Heart left ventricle (tissue), 13 donors: ENCODE results near the gene SLC15A3.

Experiments used
- POLR2A ChIP-seq, 2 donors: fragments of 450-650 bp; IDR thresholded peaks; one replicate each; pipeline ENCODE4 v1.6.1; 2017; ENCODE audit warnings: antibody characterized with exemption in 2 of 2, mild to moderate bottlenecking in 2 of 2, moderate library complexity in 2 of 2
- TF ChIP-seq, protein P1 (sequence below), 12 donors: fragments of 200-600 bp; sonication (generic) in 4 of 12; IDR thresholded peaks; one replicate each; pipeline versions ENCODE4 v1.5.0 to v1.8.0; 2018 to 2022; ENCODE audit warnings: antibody characterized with exemption in 12 of 12, mild to moderate bottlenecking in 5 of 12
- donor health status: ischemic (EF 13 %, LVEDD 7.1; RV severe dilation, severe dysfunction).
- donor health status: DM: no; HTN: yes; CAD: no.
- donor health status: DM: no; HTN: no; CAD: no.
- donor health status: ischemic (EF 25% LVEDD 6.9; RV normal size, moderate dysfunction).
- donor health status: ischemic (EF 25% LVEDD 5.7; RV mildly dilated, moderate dysfunction).
- donor health status: ischemic (EF 35%, LVEDD 5.7; RV mildly dilated, moderate dysfunction).
- donor health status: nonischemic (EF 11% LVEDD 7.7; RV severe dilation, severe dysfunction).
- donor health status: DM: yes; HTN: yes; CAD: no.
- donor health status: PGD.
- donor health status: ischemic (EF 29% LVEDD 5.4; RV normal size, mild dysfunction).
- donor health status: nonischemic (EF 23%, LVEDD 6.1; RV moderate dilation, normal function).

DNA sequence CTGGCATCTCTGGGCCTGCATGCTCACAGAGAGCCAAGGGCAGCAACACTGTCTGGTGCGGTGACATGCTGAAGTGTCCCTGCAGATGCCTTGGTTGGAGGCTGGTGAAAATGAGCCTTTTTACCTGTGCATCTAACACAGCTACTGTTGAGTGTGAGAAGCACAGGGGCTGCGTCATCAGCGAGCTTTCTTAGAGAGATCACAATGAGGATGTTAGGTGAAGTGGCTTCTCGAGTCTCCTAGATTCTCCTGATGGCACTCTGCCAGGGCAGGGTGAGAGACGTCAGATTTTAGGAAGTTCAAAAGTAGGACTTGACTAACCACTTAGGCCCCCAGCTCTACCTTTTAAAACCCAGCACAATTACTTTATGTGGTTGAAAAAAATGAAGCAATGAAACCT, 3.6 kb upstream of the SLC15A3 start:
- TF ChIP-seq, protein P1, sequence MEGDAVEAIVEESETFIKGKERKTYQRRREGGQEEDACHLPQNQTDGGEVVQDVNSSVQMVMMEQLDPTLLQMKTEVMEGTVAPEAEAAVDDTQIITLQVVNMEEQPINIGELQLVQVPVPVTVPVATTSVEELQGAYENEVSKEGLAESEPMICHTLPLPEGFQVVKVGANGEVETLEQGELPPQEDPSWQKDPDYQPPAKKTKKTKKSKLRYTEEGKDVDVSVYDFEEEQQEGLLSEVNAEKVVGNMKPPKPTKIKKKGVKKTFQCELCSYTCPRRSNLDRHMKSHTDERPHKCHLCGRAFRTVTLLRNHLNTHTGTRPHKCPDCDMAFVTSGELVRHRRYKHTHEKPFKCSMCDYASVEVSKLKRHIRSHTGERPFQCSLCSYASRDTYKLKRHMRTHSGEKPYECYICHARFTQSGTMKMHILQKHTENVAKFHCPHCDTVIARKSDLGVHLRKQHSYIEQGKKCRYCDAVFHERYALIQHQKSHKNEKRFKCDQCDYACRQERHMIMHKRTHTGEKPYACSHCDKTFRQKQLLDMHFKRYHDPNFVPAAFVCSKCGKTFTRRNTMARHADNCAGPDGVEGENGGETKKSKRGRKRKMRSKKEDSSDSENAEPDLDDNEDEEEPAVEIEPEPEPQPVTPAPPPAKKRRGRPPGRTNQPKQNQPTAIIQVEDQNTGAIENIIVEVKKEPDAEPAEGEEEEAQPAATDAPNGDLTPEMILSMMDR (IDR thresholded peaks at IDR 0.05) = no peak
- no peak for TF ChIP-seq POLR2A (IDR thresholded peaks at IDR 0.05)
